SK-N-SH (cell line): ENCODE data around the gene ADAMTSL1. TPM values are rescaled to one million over a fixed set of nuclear protein-coding genes. Genes with fewer than 3 reads are reported as not detected.

Experiments used
- CTCF ChIA-PET: fragments of 300-600, 350-600 bp; formaldehyde crosslinking; extraction: SDS; loops from one replicate; lab custom pipeline; 2021; lab: Yijun Ruan, JAX
- POLR2A ChIA-PET: fragments of 350-600 bp; sonication (Branson Sonifier 250); formaldehyde crosslinking; extraction: SDS; loops from one replicate; lab custom pipeline; 2020; ENCODE audit warnings: antibody characterized with exemption, inconsistent platforms; lab: Yijun Ruan, JAX
- DNase-seq: peaks from one replicate; pipeline ENCODE4 v3.0.0; 2012
- H2AFZ ChIP-seq: fragments of 200-600 bp; sonication (generic); 2 replicates; pipeline ENCODE4 v1.8.1; 2016; ENCODE audit warnings: antibody characterized with exemption, mild to moderate bottlenecking, low read depth
- H3F3A ChIP-seq: fragments of 200-600 bp; sonication (generic); replicated peaks from 2 replicates; pipeline ENCODE3; 2016; ENCODE audit warnings: antibody characterized with exemption, mild to moderate bottlenecking; ENCODE audit not compliant: insufficient read depth
- H3K27ac ChIP-seq, 2 experiments: fragments of 200-500 bp in 1 of 2; fragments of 200-600 bp in 1 of 2; sonication (Bioruptor generic) in 1 of 2; sonication (generic), shearing (Covaris generic) in 1 of 2; 2 replicates each; pipeline versions ENCODE4 v1.5.1 to v1.6.1; 2014 to 2016; ENCODE audit warnings: low read depth in 2 of 2, inconsistent platforms in 1 of 2, low read length in 1 of 2, mild to moderate bottlenecking in 1 of 2, mixed read lengths in 1 of 2
- H3K27me3 ChIP-seq: fragments of 200-600 bp; sonication (generic), shearing (Covaris generic); 2 replicates; pipeline ENCODE4 v1.6.1; 2016; ENCODE audit warnings: mixed run types; ENCODE audit not compliant: insufficient read depth
- H3K36me3 ChIP-seq, 2 experiments: fragments of 200-500 bp in 1 of 2; fragments of 200-600 bp in 1 of 2; sonication (Bioruptor generic) in 1 of 2; sonication (generic) in 1 of 2; replicated peaks in 1 of 2; 2 replicates each; pipeline versions ENCODE3 to v1.5.1; 2014 to 2016; ENCODE audit warnings: low read length in 1 of 2, mild to moderate bottlenecking in 1 of 2; ENCODE audit not compliant: insufficient read depth in 2 of 2, control insufficient read depth in 1 of 2
- H3K4me1 ChIP-seq, 2 experiments: fragments of 200-500 bp in 1 of 2; fragments of 200-600 bp in 1 of 2; sonication (Bioruptor generic) in 1 of 2; sonication (generic), shearing (Covaris generic) in 1 of 2; 2 replicates each; pipeline versions ENCODE4 v1.5.1 to v1.6.1; 2014 to 2016; ENCODE audit warnings: low read depth in 1 of 2, low read length in 1 of 2, mixed run types in 1 of 2; ENCODE audit not compliant: insufficient read depth in 2 of 2, control insufficient read depth in 1 of 2
- H3K4me2 ChIP-seq: fragments of 200-600 bp; sonication (generic), shearing (Covaris generic); 2 replicates; pipeline ENCODE4 v1.6.1; 2017; ENCODE audit warnings: mixed run types
- H3K4me3 ChIP-seq, 2 experiments: fragments of 200-500 bp in 1 of 2; fragments of 200-600 bp in 1 of 2; sonication (Bioruptor generic) in 1 of 2; sonication (generic), shearing (Covaris generic) in 1 of 2; 2 replicates each; pipeline versions ENCODE4 v1.5.1 to v1.8.1; 2014 to 2016; ENCODE audit warnings: low read depth in 2 of 2, inconsistent platforms in 1 of 2, low read length in 1 of 2, mild to moderate bottlenecking in 1 of 2, mixed read lengths in 1 of 2, moderate library complexity in 1 of 2
- H3K79me2 ChIP-seq: fragments of 200-600 bp; sonication (generic); 2 replicates; pipeline ENCODE4 v1.8.1; 2017; ENCODE audit warnings: mild to moderate bottlenecking; ENCODE audit not compliant: insufficient read depth
- H3K9ac ChIP-seq: fragments of 200-600 bp; sonication (generic); 2 replicates; pipeline ENCODE4 v1.6.1; 2017; ENCODE audit warnings: mixed run types
- H3K9me2 ChIP-seq: fragments of 200-600 bp; sonication (generic); 2 replicates; pipeline ENCODE4 v1.6.1; 2017; ENCODE audit warnings: mixed run types
- H3K9me3 ChIP-seq: fragments of 200-600 bp; sonication (generic); 2 replicates; pipeline ENCODE4 v1.6.1; 2017; ENCODE audit warnings: mixed run types, mild to moderate bottlenecking, moderate library complexity
- H4K20me1 ChIP-seq: fragments of 200-600 bp; sonication (generic); 2 replicates; pipeline ENCODE4 v1.6.1; 2017; ENCODE audit warnings: mild to moderate bottlenecking, mixed run types; ENCODE audit not compliant: insufficient read depth
- EZH2phosphoT487 ChIP-seq: fragments of 200-600 bp; sonication (generic); IDR thresholded peaks from 2 replicates; pipeline ENCODE4 v1.6.1; 2017; ENCODE audit warnings: low read depth, mixed run types, mild to moderate bottlenecking, antibody characterized with exemption, moderate library complexity, borderline replicate concordance
- FOXJ3 ChIP-seq: sonication (generic); formaldehyde crosslinking; IDR thresholded peaks from 2 replicates; pipeline ENCODE4 v1.5.1; 2020; ENCODE audit warnings: mild to moderate bottlenecking, missing genetic modification reagents
- GABPA ChIP-seq: IDR thresholded peaks from 2 replicates; pipeline ENCODE4 v1.4.0; 2012; ENCODE audit warnings: low read depth, mild to moderate bottlenecking
- IRF3 ChIP-seq: fragments of 150-350 bp; IDR thresholded peaks from 2 replicates; pipeline ENCODE4 v1.6.1; 2016; ENCODE audit warnings: mild to moderate bottlenecking, low read depth, low read length
- JUND ChIP-seq: IDR thresholded peaks from 2 replicates; pipeline ENCODE4 v1.4.0; 2012
- MEF2A ChIP-seq: IDR thresholded peaks from 2 replicates; pipeline ENCODE4 v1.4.0; 2012; ENCODE audit warnings: low read depth, borderline replicate concordance
- MXI1 ChIP-seq: IDR thresholded peaks from 2 replicates; pipeline ENCODE4 v1.6.1; 2012; ENCODE audit warnings: mild to moderate bottlenecking, low read depth, low read length, improper control_type of control experiment
- NFIC ChIP-seq: IDR thresholded peaks from 2 replicates; pipeline ENCODE4 v1.4.0; 2012; ENCODE audit warnings: borderline replicate concordance
- PBX3 ChIP-seq: IDR thresholded peaks from 2 replicates; pipeline ENCODE4; 2012
- POLR2AphosphoS5 ChIP-seq: IDR thresholded peaks from 2 replicates; pipeline ENCODE4 v1.6.1; 2012; ENCODE audit warnings: low read depth, low read length
- RAD21 ChIP-seq: IDR thresholded peaks from 2 replicates; pipeline ENCODE4 v1.6.1; 2012; ENCODE audit warnings: mild to moderate bottlenecking, low read length
- RCOR1 ChIP-seq: fragments of 150-350 bp; IDR thresholded peaks from 2 replicates; pipeline ENCODE4 v1.6.1; 2017; ENCODE audit warnings: antibody characterized with exemption, low read length
- REST ChIP-seq: IDR thresholded peaks from 2 replicates; pipeline ENCODE4 v1.6.1; 2012; ENCODE audit warnings: mild to moderate bottlenecking, low read depth, low read length, moderate library complexity
- SIN3A ChIP-seq: IDR thresholded peaks from 2 replicates; pipeline ENCODE4 v1.6.1; 2012; ENCODE audit warnings: low read depth, mild to moderate bottlenecking, low read length, moderate library complexity, borderline replicate concordance
- TAF1 ChIP-seq: IDR thresholded peaks from 2 replicates; pipeline ENCODE4 v1.6.1; 2012; ENCODE audit warnings: low read depth, mild to moderate bottlenecking, low read length, moderate library complexity, borderline replicate concordance
- TCF12 ChIP-seq: IDR thresholded peaks from 2 replicates; pipeline ENCODE4 v1.4.0; 2012
- TEAD4 ChIP-seq: IDR thresholded peaks from 2 replicates; pipeline ENCODE4 v1.4.0; 2012; ENCODE audit warnings: mild to moderate bottlenecking, borderline replicate concordance; ENCODE audit not compliant: insufficient read depth
- USF1 ChIP-seq: IDR thresholded peaks from 2 replicates; pipeline ENCODE4 v1.4.0; 2012; ENCODE audit warnings: low read depth, borderline replicate concordance
- USF2 ChIP-seq: fragments of 150-350 bp; IDR thresholded peaks from 2 replicates; pipeline ENCODE4 v1.6.1; 2017; ENCODE audit warnings: antibody characterized with exemption, low read length, low read depth, borderline replicate concordance
- WGBS: methylation state at CpG from one replicate; pipeline ENCODE4 v1.1.6; 2017; ENCODE audit warnings: low lambda C conversion rate; 5-methylcytosine and 5-hydroxymethylcytosine counted together
- polyA plus RNA-seq, 3 experiments: library from polyadenylated mRNA; depleted of rRNA; stranded (reverse); fragments of >200 nt; gene quantifications; 2 replicates each; pipeline ENCODE4 v1.2.3, GENCODE V29; 2012

ADAMTSL1 gene
- polyA plus RNA-seq, 1 of the 3 experiments (the other 2 are of a cell fraction), result 114 TPM

DNA sequence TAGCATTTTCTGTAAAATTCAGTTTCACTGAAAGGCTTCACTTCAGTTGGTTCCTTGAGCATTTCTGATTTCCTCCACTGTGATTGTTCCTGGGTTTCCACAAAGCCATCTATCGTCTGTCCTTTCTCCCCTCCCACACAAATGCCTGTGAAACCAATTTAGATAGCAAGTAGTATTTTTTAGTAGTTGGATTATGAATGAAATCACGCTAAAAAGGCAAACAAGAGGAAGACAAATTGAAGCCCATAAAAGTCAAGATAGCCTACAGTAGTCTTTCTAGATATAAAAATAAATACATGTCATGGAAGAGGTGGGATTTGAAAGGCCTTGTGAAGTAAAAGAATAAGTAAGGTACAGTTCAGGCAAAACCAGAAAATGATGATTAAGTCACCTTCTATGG, 162.8 kb downstream of the ADAMTSL1 start:
- peaks cover 43% of the 10 kb centered on the region for H3F3A ChIP-seq
- WGBS, result 69% methylated on average over 2 of the region's 2 CpGs
- peaks cover 0 to 65% of the 10 kb centered on the region in 2 experiments for H3K36me3 ChIP-seq
- DNase-seq, result no peak
- H3K9me3 ChIP-seq, result no peaks in the 10 kb centered on the region
- no peak overlapping the region for H3K4me3 ChIP-seq
- H3K79me2 ChIP-seq, result peaks cover 49% of the 10 kb centered on the region
- no peak overlapping the region for H3K4me2 ChIP-seq
- TF ChIP-seq EZH2phosphoT487 (no peak), TEAD4 (no peak), IRF3 (no peak), NFIC (no peak), USF1 (no peak), REST (no peak), SIN3A (no peak), RAD21 (no peak), MXI1 (no peak), GABPA (no peak), JUND (no peak), MEF2A (no peak), POLR2AphosphoS5 (no peak), TAF1 (no peak), TCF12 (no peak), PBX3 (no peak), USF2 (no peak), FOXJ3 (CRISPR knock-in tag) (no peak), RCOR1 (no peak)
- TF ChIP-seq, all 33 proteins: peak for 0
- Histone ChIP-seq H4K20me1 (no peaks in the 10 kb centered on the region), H3K9me2 (no peaks in the 10 kb centered on the region), H3K9ac (no peak overlapping the region), H2AFZ (no peak overlapping the region), H3K27me3 (no peaks in the 10 kb centered on the region), H3K4me1 (peaks cover 0 to 21% of the 10 kb centered on the region in 2 experiments; a peak in 1 of 4 replicates), H3K27ac (peak overlapping the region in 1 of 2 experiments; percentile 17; a peak in 1 of 4 replicates)
- CTCF ChIA-PET, result no interaction called here
- POLR2A ChIA-PET, result no interaction called here
